Mesenchymal stem cell (in vitro differentiated cells and primary cell): Measurements from ENCODE around the gene MDFI.
A peak's percentile ranks its signal among the peaks of the same experiment; 100 is the strongest.

Experiments
- DNase-seq: peaks from one replicate; pipeline ENCODE4 v3.0.0-alpha.2; 2013
- H2AFZ ChIP-seq: one replicate; pipeline ENCODE4 v1.6.1; 2013; ENCODE audit warnings: low read depth, mild to moderate bottlenecking, control low read depth, inconsistent platforms, low read length, moderate library complexity
- H2AK5ac ChIP-seq: 2 replicates; pipeline ENCODE4 v1.6.1; 2013; ENCODE audit warnings: low read length, moderate library complexity, mild to moderate bottlenecking, inconsistent platforms; ENCODE audit not compliant: severe bottlenecking
- H2BK120ac ChIP-seq: one replicate; pipeline ENCODE4 v1.6.1; 2013; ENCODE audit warnings: low read depth, mild to moderate bottlenecking, inconsistent platforms, low read length, moderate library complexity
- H2BK12ac ChIP-seq, 2 experiments: one replicate each; pipeline ENCODE4 v1.6.1; 2013; ENCODE audit warnings: inconsistent platforms in 2 of 2, low read length in 2 of 2, mild to moderate bottlenecking in 2 of 2, moderate library complexity in 2 of 2, control low read depth in 1 of 2
- H2BK15ac ChIP-seq: one replicate; pipeline ENCODE4 v1.6.1; 2013; ENCODE audit warnings: mild to moderate bottlenecking, low read depth, inconsistent platforms; ENCODE audit not compliant: poor library complexity, severe bottlenecking
- H2BK5ac ChIP-seq: 2 replicates; pipeline ENCODE4 v1.6.1; 2013; ENCODE audit warnings: low read depth, mild to moderate bottlenecking, low read length, control low read depth, inconsistent platforms; ENCODE audit not compliant: poor library complexity, severe bottlenecking
- H3K14ac ChIP-seq, 2 experiments: one replicate each; pipeline ENCODE4 v1.6.1; 2013; ENCODE audit warnings: inconsistent platforms in 2 of 2, low read length in 2 of 2, control low read depth in 1 of 2, mild to moderate bottlenecking in 1 of 2, moderate library complexity in 1 of 2
- H3K18ac ChIP-seq, 2 experiments: one replicate each; pipeline ENCODE4 v1.6.1; 2013; ENCODE audit warnings: inconsistent platforms in 2 of 2, low read length in 2 of 2, control low read depth in 1 of 2, low read depth in 1 of 2, mild to moderate bottlenecking in 1 of 2
- H3K23ac ChIP-seq, 2 experiments: one replicate each; pipeline ENCODE4 v1.6.1; 2013; ENCODE audit warnings: inconsistent platforms in 2 of 2, low read length in 2 of 2, mild to moderate bottlenecking in 2 of 2, moderate library complexity in 2 of 2, control low read depth in 1 of 2
- H3K27ac ChIP-seq: 2 replicates; pipeline ENCODE4 v1.5.1; 2013; ENCODE audit warnings: mild to moderate bottlenecking, moderate library complexity, low read length, control low read depth, inconsistent platforms; ENCODE audit not compliant: poor library complexity, severe bottlenecking
- H3K27me3 ChIP-seq, 2 experiments: 2 replicates each; pipeline versions ENCODE4 v1.6.1 to v1.7.0; 2013; ENCODE audit warnings: low read length in 2 of 2, mild to moderate bottlenecking in 2 of 2, moderate library complexity in 2 of 2, control low read depth in 1 of 2, inconsistent platforms in 1 of 2; ENCODE audit not compliant: control insufficient read depth in 1 of 2, insufficient read depth in 1 of 2
- H3K36me3 ChIP-seq, 2 experiments: 2 replicates each; pipeline versions ENCODE4 v1.6.1 to v1.7.0; 2013; ENCODE audit warnings: low read length in 2 of 2, control low read depth in 1 of 2, inconsistent platforms in 1 of 2, low read depth in 1 of 2, mild to moderate bottlenecking in 1 of 2; ENCODE audit not compliant: insufficient read depth in 2 of 2, control insufficient read depth in 1 of 2
- H3K4ac ChIP-seq, 2 experiments: one replicate each; pipeline ENCODE4 v1.6.1; 2013; ENCODE audit warnings: inconsistent platforms in 2 of 2, low read length in 2 of 2, mild to moderate bottlenecking in 2 of 2, moderate library complexity in 2 of 2, control low read depth in 1 of 2, low read depth in 1 of 2
- H3K4me1 ChIP-seq: 2 replicates; pipeline ENCODE4 v1.6.1; 2013; ENCODE audit warnings: low read depth, low read length, control low read depth; ENCODE audit not compliant: control insufficient read depth, insufficient read depth
- H3K4me2 ChIP-seq: 2 replicates; pipeline ENCODE4 v1.6.1; 2013; ENCODE audit warnings: low read length, mild to moderate bottlenecking, inconsistent platforms; ENCODE audit not compliant: poor library complexity, severe bottlenecking
- H3K4me3 ChIP-seq, 2 experiments: 2 replicates each; pipeline versions ENCODE4 v1.5.1 to v1.7.0; 2013; ENCODE audit warnings: low read length in 2 of 2, mild to moderate bottlenecking in 2 of 2, control low read depth in 1 of 2, low read depth in 1 of 2; ENCODE audit not compliant: insufficient read depth in 1 of 2
- H3K79me1 ChIP-seq: replicated peaks from 2 replicates; pipeline ENCODE4 v1.6.1; 2013; ENCODE audit warnings: mild to moderate bottlenecking, control low read depth, low read length, inconsistent platforms; ENCODE audit not compliant: poor library complexity, severe bottlenecking
- H3K9ac ChIP-seq: 2 replicates; pipeline ENCODE4 v1.7.0; 2013; ENCODE audit warnings: mild to moderate bottlenecking, low read length, moderate library complexity
- H3K9me3 ChIP-seq: 2 replicates; pipeline ENCODE4 v1.7.0; 2013; ENCODE audit warnings: mild to moderate bottlenecking, low read length; ENCODE audit not compliant: control insufficient read depth
- H4K8ac ChIP-seq: one replicate; pipeline ENCODE4 v1.6.1; 2013; ENCODE audit warnings: inconsistent platforms, mild to moderate bottlenecking, low read length, moderate library complexity
- H4K91ac ChIP-seq: one replicate; pipeline ENCODE4 v1.6.1; 2013; ENCODE audit warnings: mild to moderate bottlenecking, low read length, inconsistent platforms
- WGBS: methylation state at CpG from one replicate; pipeline ENCODE4 v1.1.7; 2013; ENCODE audit warnings: mixed read lengths; 5-methylcytosine and 5-hydroxymethylcytosine counted together

Gene MDFI

GRCh38 chr6:41684311-41685180 lies 46.3 kb downstream of the MDFI start:
- Histone ChIP-seq H2BK5ac (no peak overlapping the region), H3K18ac (no peak overlapping the region), H4K91ac (no peak overlapping the region), H3K14ac (no peak overlapping the region), H2AK5ac (peak overlapping the region; percentile 82), H3K9ac (no peak overlapping the region), H3K4me2 (no peak overlapping the region), H3K4ac (no peak overlapping the region), H2AFZ (no peak overlapping the region), H4K8ac (no peak overlapping the region), H3K79me1 (peaks cover 12% of the 10 kb centered on the region), H2BK120ac (no peak overlapping the region), H3K4me3 (no peak overlapping the region), H3K27ac (no peak overlapping the region), H3K4me1 (peaks cover 34% of the 10 kb centered on the region), H3K36me3 (peaks cover 13 to 58% of the 10 kb centered on the region in 2 experiments), H3K9me3 (no peaks in the 10 kb centered on the region), H3K23ac (no peak overlapping the region), H3K27me3 (no peaks in the 10 kb centered on the region), H2BK15ac (no peak overlapping the region), H2BK12ac (no peak overlapping the region)
- 90% methylated on average over 22 of the region's 25 CpGs for WGBS
- no peak for DNase-seq

- Histone ChIP-seq H2AK5ac (peak overlapping the region; percentile 35), H3K4me1 (peaks cover 36% of the 10 kb centered on the region), H3K14ac (no peak overlapping the region), H3K27me3 (no peaks in the 10 kb centered on the region), H2BK5ac (no peak overlapping the region), H2BK120ac (no peak overlapping the region), H3K18ac (no peak overlapping the region), H2BK15ac (no peak overlapping the region), H2AFZ (no peak overlapping the region), H3K23ac (no peak overlapping the region), H3K9ac (no peak overlapping the region), H3K36me3 (peaks cover 16 to 69% of the 10 kb centered on the region in 2 experiments), H4K8ac (no peak overlapping the region), H2BK12ac (no peak overlapping the region), H3K79me1 (peaks cover 12% of the 10 kb centered on the region), H3K9me3 (no peaks in the 10 kb centered on the region), H3K4me3 (no peak overlapping the region), H3K4me2 (no peak overlapping the region), H3K27ac (no peak overlapping the region), H4K91ac (no peak overlapping the region), H3K4ac (no peak overlapping the region)
- DNase-seq: no peak
- WGBS: 93% methylated on average over 6 of the region's 7 CpGs
These were observed 47.5 kb downstream of the MDFI start for GRCh38 chr6:41685641-41686380.

- Histone ChIP-seq H3K9me3 (no peaks in the 10 kb centered on the region), H2BK15ac (no peak overlapping the region), H4K91ac (peak overlapping the region; percentile 35), H3K23ac (no peak overlapping the region), H3K14ac (no peak overlapping the region), H3K4ac (no peak overlapping the region), H4K8ac (no peak overlapping the region), H3K79me1 (peaks cover 27% of the 10 kb centered on the region), H2BK5ac (no peak overlapping the region), H3K27me3 (no peaks in the 10 kb centered on the region), H2BK12ac (no peak overlapping the region), H3K9ac (no peak overlapping the region), H3K18ac (no peak overlapping the region), H2AK5ac (no peak overlapping the region), H3K27ac (no peak overlapping the region), H3K36me3 (peaks cover 16 to 78% of the 10 kb centered on the region in 2 experiments), H3K4me1 (peaks cover 37% of the 10 kb centered on the region), H2BK120ac (no peak overlapping the region), H3K4me3 (no peak overlapping the region), H3K4me2 (no peak overlapping the region), H2AFZ (no peak overlapping the region)
- DNase-seq: no peak
- WGBS: 46% methylated on average over 6 of the region's 9 CpGs
These were observed 49.4 kb downstream of the MDFI start for GRCh38 chr6:41687501-41688175.
